ENCODE measurements around the gene SLC5A10.
"Not testable (repeated sequence)": the region's sequence is repeated elsewhere in the genome, so short reads cannot be mapped to it uniquely, and the experiment has no call there.

SLC5A10 gene

GRCh38 chr17:19070318-19071168 is 118.6 kb downstream of the SLC5A10 start:
- peak; percentile 97 for ATAC-seq (ENCODE audit: insufficient read depth, low read depth)
- H3K79me2 ChIP-seq (ENCODE audit: insufficient read depth, low read length); H3K36me3 ChIP-seq (ENCODE audit: insufficient read depth, low read length); H2AFZ ChIP-seq (ENCODE audit: low read depth, low read length); H3K4me3 ChIP-seq (ENCODE audit: low read depth in 1 of 2, low read length in 2 of 2); H3K27ac ChIP-seq (ENCODE audit: low read length); H3K4me1 ChIP-seq (ENCODE audit: insufficient read depth, low read length); H3K27me3 ChIP-seq (ENCODE audit: insufficient read depth, low read length, poor library complexity); DNase-seq; H3K9ac ChIP-seq (ENCODE audit: low read depth, low read length); H3K4me2 ChIP-seq (ENCODE audit: insufficient read depth, low read length); H4K20me1 ChIP-seq (ENCODE audit: insufficient read depth, low read length); H3K9me3 ChIP-seq (ENCODE audit: insufficient read depth, low read length, severe bottlenecking): not testable (repeated sequence)

Measured in DND-41 (cell line).